Measurements from ENCODE around the gene BAAT. TPM values are rescaled to one million over a fixed set of nuclear protein-coding genes. Genes with fewer than 3 reads are reported as not detected.

Gene BAAT
- total and polyA plus RNA-seq, 2 of the 13 experiments (the other 11 are each of a cell fraction or from before 2014, with no cell fraction given) = 0.71 to 7.9 TPM

GRCh38 chr9:101356619-101357018 lies 28.2 kb downstream of the BAAT start (continued):
- TF ChIP-seq ZFP82 (CRISPR knock-in tag; IDR thresholded peaks at IDR 0.05; ENCODE audit: borderline replicate concordance) = no peak
- TF ChIP-seq ZNF687 (CRISPR knock-in tag; IDR thresholded peaks at IDR 0.05) = peak; percentile 23; the same call in 1 of the 2 replicates
- TF ChIP-seq PBX3 (CRISPR knock-in tag; IDR thresholded peaks at IDR 0.05; ENCODE audit: borderline replicate concordance) = no peak
- TF ChIP-seq ZNF292 (CRISPR knock-in tag; IDR thresholded peaks at IDR 0.05; ENCODE audit: borderline replicate concordance, low read depth) = no peak
- TF ChIP-seq RAD21 (CRISPR knock-in tag; IDR thresholded peaks at IDR 0.05) = no peak
- no peak for TF ChIP-seq SOX6 (IDR thresholded peaks at IDR 0.05)
- TF ChIP-seq SOX6 (CRISPR knock-in tag; IDR thresholded peaks at IDR 0.05) = 0 out of 2 replicates have a peak, but pooled peaks have one; percentile 13
- no peak for TF ChIP-seq CBX2 (IDR thresholded peaks at IDR 0.05; ENCODE audit: low read depth, low read length)
- TF ChIP-seq CBX2 (CRISPR knock-in tag; IDR thresholded peaks at IDR 0.05; ENCODE audit: low read depth) = no peak
- TF ChIP-seq ZNF326 (CRISPR knock-in tag; IDR thresholded peaks at IDR 0.05; ENCODE audit: borderline replicate concordance) = no peak
- TF ChIP-seq ZNF891 (CRISPR knock-in tag; IDR thresholded peaks at IDR 0.05) = 0 out of 2 replicates have a peak, but pooled peaks have one; percentile 35
- TF ChIP-seq ZFP36L1 (CRISPR knock-in tag; IDR thresholded peaks at IDR 0.05) = no peak
- TF ChIP-seq MAFK (conservative IDR thresholded peaks at IDR 0.05 in 1 of 2, IDR thresholded peaks at IDR 0.05 in 1 of 2; ENCODE audit: low read length in 2 of 2) = peak; percentile 81 to 82
- TF ChIP-seq ZNF431 (CRISPR knock-in tag; IDR thresholded peaks at IDR 0.05; ENCODE audit: borderline replicate concordance, low read depth) = no peak

All from HepG2 (cell line).